OCI-LY7 (cell line): ENCODE results near the gene AIP. TPM values are rescaled to one million over a fixed set of nuclear protein-coding genes. Genes with fewer than 3 reads are reported as not detected.

Source experiments
- BruUV-seq: library from RNA; stranded (reverse); fragments of 400-500 nt; replicated peaks from 2 replicates; lab custom pipeline; 2021; lab: Mats Ljungman, UMichigan
- CTCF ChIA-PET: fragments of 300-600 bp; sonication (Branson Sonifier 250); formaldehyde crosslinking; loops from one replicate; lab custom pipeline; 2022; ENCODE audit warnings: antibody characterized with exemption; ENCODE audit not compliant: unreplicated experiment; lab: Charles Lee
- POLR2A ChIA-PET: fragments of 300-600 bp; sonication (Branson Sonifier 250); formaldehyde crosslinking; loops from one replicate; lab custom pipeline; 2022; ENCODE audit warnings: antibody characterized with exemption; lab: Charles Lee
- DNase-seq: peaks from one replicate; pipeline ENCODE4 v3.0.0-alpha.2; 2015; ENCODE audit warnings: low spot score
- H2AFZ ChIP-seq: fragments of 200-600 bp; sonication (generic), shearing (Covaris generic); 2 replicates; pipeline ENCODE4 v1.6.1; 2014; ENCODE audit warnings: mild to moderate bottlenecking, antibody characterized with exemption, low read length, moderate library complexity
- H3K27ac ChIP-seq: fragments of 200-600 bp; sonication (generic); 2 replicates; pipeline ENCODE4 v1.5.1; 2014; ENCODE audit warnings: mixed run types, low read depth, mild to moderate bottlenecking, moderate library complexity, low read length, inconsistent platforms; ENCODE audit not compliant: poor library complexity, severe bottlenecking
- H3K36me3 ChIP-seq: fragments of 200-600 bp; sonication (generic); 2 replicates; pipeline ENCODE4 v1.6.1; 2014; ENCODE audit warnings: mild to moderate bottlenecking, antibody characterized with exemption, low read length, moderate library complexity, mixed read lengths; ENCODE audit not compliant: insufficient read depth
- H3K4me1 ChIP-seq: fragments of 200-600 bp; sonication (generic); 2 replicates; pipeline ENCODE4 v1.5.1; 2014; ENCODE audit warnings: mild to moderate bottlenecking, low read length; ENCODE audit not compliant: insufficient read depth, poor library complexity, severe bottlenecking
- H3K4me2 ChIP-seq: fragments of 200-600 bp; sonication (generic); 2 replicates; pipeline ENCODE4 v1.6.1; 2014; ENCODE audit warnings: mild to moderate bottlenecking, low read length
- H3K4me3 ChIP-seq: fragments of 200-600 bp; sonication (generic); 2 replicates; pipeline ENCODE4 v1.5.1; 2014; ENCODE audit warnings: mild to moderate bottlenecking, low read depth, low read length; ENCODE audit not compliant: poor library complexity, severe bottlenecking
- H3K79me2 ChIP-seq: fragments of 200-600 bp; sonication (generic); 2 replicates; pipeline ENCODE4 v1.6.1; 2016; ENCODE audit warnings: low read depth, mild to moderate bottlenecking, low read length, moderate library complexity, mixed read lengths; ENCODE audit not compliant: insufficient read depth
- H3K9me2 ChIP-seq: fragments of 200-600 bp; sonication (generic); 2 replicates; pipeline ENCODE4 v1.6.1; 2016; ENCODE audit warnings: mild to moderate bottlenecking, low read length, mixed read lengths; ENCODE audit not compliant: insufficient read depth
- H3K9me3 ChIP-seq: fragments of 200-600 bp; sonication (generic); 2 replicates; pipeline ENCODE4 v1.6.1; 2014; ENCODE audit warnings: mild to moderate bottlenecking, mixed run types, low read length, mixed read lengths
- H4K20me1 ChIP-seq: fragments of 200-600 bp; sonication (generic); 2 replicates; pipeline ENCODE4 v1.6.1; 2014; ENCODE audit warnings: mild to moderate bottlenecking, antibody characterized with exemption, low read length, moderate library complexity, mixed read lengths; ENCODE audit not compliant: insufficient read depth
- EZH2phosphoT487 ChIP-seq: fragments of 200-600 bp; sonication (generic); IDR thresholded peaks from 2 replicates; pipeline ENCODE4 v1.6.1; 2018; ENCODE audit warnings: low read depth, borderline replicate concordance, mild to moderate bottlenecking, mixed run types, antibody characterized with exemption, low read length, moderate library complexity, mixed read lengths
- intact Hi-C: fragments of 100-400 bp; cut with micrococcal nuclease; formaldehyde crosslinking; loops from one replicate; pipeline ENCODE4 v1.10.0; 2022; ENCODE audit not compliant: unreplicated experiment
- total RNA-seq, 2 experiments: library from RNA; depleted of rRNA in 1 of 2; stranded (reverse); fragments of >200 nt in 1 of 2; shearing (Covaris generic) in 1 of 2; gene quantifications; 2 replicates each; pipeline ENCODE4 v1.2.3, GENCODE V29; 2014 to 2022
- TF ChIP-seq, protein P1 (sequence below): fragments of 200-600 bp; sonication (generic); conservative IDR thresholded peaks from 2 replicates; pipeline ENCODE4 v1.5.1; 2014; ENCODE audit warnings: mild to moderate bottlenecking, antibody characterized with exemption, low read length, moderate library complexity, mixed read lengths

Gene AIP
- total RNA-seq, 2 experiments from 2014 or later: 112 to 125 TPM

DNA sequence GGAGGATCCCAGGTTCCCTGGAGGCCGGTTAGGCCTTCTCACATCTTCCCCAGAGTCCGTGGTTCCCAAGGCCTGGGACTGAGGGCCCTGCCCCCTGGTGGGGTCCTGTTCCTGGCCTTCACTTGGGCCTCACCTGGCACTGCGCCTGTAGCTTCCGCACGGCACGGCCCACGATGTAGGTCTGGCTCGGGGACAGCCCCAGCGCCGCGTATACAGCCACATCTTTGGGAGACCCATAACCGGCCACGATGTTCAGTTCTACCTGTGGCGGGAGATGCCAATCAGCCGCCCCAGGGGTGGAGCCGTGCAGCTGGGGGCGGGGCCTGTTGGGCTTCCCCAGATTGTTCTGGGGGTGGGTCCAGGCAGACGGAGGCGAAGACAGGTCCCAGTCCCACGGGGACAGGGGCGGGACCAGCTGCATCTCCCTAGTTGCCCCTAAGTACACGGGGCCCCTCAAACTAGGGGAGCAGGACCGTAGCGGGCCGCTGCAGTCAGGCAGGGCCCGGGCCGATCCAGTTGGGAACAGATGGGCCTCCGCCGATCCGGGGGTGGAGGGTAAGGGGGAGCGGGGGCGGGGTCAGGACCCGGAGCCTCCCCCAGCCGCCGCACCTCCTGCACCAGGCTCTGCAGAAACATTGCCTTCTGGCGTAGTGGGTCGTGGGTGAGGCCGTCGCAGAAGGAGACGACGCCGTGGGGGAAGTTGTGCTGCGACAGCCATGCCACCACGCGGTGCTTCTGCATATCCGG is 10.1 kb downstream of the AIP start:
- Histone ChIP-seq H4K20me1 (no peaks in the 10 kb centered on the region), H3K9me2 (no peaks in the 10 kb centered on the region), H3K4me2 (no peak overlapping the region), H3K4me3 (no peak overlapping the region), H3K4me1 (no peaks in the 10 kb centered on the region), H3K79me2 (no peaks in the 10 kb centered on the region), H2AFZ (no peak overlapping the region), H3K9me3 (no peaks in the 10 kb centered on the region), H3K27ac (no peak overlapping the region), H3K36me3 (peaks cover 58% of the 10 kb centered on the region)
- ChIA-PET CTCF (no interaction called here), POLR2A (no interaction called here)
- DNase-seq: peak; percentile 25
- intact Hi-C loops: no loop called here
- no TSS peak for BruUV-seq
- TF ChIP-seq, protein P1, sequence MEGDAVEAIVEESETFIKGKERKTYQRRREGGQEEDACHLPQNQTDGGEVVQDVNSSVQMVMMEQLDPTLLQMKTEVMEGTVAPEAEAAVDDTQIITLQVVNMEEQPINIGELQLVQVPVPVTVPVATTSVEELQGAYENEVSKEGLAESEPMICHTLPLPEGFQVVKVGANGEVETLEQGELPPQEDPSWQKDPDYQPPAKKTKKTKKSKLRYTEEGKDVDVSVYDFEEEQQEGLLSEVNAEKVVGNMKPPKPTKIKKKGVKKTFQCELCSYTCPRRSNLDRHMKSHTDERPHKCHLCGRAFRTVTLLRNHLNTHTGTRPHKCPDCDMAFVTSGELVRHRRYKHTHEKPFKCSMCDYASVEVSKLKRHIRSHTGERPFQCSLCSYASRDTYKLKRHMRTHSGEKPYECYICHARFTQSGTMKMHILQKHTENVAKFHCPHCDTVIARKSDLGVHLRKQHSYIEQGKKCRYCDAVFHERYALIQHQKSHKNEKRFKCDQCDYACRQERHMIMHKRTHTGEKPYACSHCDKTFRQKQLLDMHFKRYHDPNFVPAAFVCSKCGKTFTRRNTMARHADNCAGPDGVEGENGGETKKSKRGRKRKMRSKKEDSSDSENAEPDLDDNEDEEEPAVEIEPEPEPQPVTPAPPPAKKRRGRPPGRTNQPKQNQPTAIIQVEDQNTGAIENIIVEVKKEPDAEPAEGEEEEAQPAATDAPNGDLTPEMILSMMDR: no peak
- no peak for TF ChIP-seq EZH2phosphoT487

DNA sequence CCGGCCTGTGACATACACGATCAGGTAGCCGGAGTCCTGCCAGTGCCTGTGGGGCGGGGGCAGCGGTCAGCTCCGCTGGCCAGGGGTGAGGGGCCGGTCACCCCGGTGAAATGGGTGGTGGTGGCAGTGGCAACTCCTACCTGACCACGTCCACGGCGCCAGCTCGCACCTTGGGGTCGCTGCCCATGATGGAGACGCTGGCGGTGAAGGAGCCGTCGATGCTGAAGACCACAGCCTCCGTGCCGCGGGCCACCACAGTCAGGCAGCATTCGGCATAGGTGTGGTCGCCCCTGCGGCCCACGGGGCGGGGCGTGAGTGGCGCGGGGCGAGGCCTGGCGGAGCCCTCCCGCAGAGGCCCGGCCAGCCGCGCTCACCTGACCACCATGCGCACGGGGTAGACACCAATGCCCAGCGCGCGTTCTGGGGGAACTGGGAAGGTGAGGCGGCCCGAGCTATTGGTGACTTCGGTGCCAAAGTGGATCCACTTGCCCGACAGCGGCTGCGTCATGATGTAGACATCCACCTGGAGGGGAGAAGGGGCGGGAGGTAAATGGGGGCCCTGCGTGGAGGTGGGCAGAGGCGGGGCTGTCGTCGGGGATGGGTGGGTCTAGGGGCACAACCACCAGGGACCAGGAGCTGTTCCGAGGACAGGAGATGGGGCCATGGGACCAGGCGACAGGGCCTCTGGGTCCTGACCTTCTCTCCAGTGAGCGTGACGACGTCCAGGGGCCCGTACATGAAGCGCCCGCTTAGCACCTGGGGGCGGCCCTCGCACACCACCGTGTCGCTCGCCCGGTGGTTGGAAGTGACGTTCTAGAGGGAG is 10.9 kb downstream of the AIP start:
- H4K20me1 ChIP-seq: no peaks in the 10 kb centered on the region
- TF ChIP-seq EZH2phosphoT487: no peak
- TF ChIP-seq, protein P1: no peak
- no peaks in the 10 kb centered on the region for H3K9me2 ChIP-seq
- no peak overlapping the region for H3K27ac ChIP-seq
- H2AFZ ChIP-seq: no peak overlapping the region
- peaks cover 51% of the 10 kb centered on the region; the same call in 1 of the 2 replicates for H3K36me3 ChIP-seq
- H3K79me2 ChIP-seq: no peaks in the 10 kb centered on the region
- BruUV-seq: no TSS peak
- POLR2A ChIA-PET: no interaction called here
- H3K9me3 ChIP-seq: no peaks in the 10 kb centered on the region
- no peak for DNase-seq
- CTCF ChIA-PET: no interaction called here
- intact Hi-C loops: no loop called here
- H3K4me3 ChIP-seq: no peak overlapping the region
- H3K4me1 ChIP-seq: no peaks in the 10 kb centered on the region
- H3K4me2 ChIP-seq: no peak overlapping the region
